ENCODE results near the gene ZNF784.

DNA sequence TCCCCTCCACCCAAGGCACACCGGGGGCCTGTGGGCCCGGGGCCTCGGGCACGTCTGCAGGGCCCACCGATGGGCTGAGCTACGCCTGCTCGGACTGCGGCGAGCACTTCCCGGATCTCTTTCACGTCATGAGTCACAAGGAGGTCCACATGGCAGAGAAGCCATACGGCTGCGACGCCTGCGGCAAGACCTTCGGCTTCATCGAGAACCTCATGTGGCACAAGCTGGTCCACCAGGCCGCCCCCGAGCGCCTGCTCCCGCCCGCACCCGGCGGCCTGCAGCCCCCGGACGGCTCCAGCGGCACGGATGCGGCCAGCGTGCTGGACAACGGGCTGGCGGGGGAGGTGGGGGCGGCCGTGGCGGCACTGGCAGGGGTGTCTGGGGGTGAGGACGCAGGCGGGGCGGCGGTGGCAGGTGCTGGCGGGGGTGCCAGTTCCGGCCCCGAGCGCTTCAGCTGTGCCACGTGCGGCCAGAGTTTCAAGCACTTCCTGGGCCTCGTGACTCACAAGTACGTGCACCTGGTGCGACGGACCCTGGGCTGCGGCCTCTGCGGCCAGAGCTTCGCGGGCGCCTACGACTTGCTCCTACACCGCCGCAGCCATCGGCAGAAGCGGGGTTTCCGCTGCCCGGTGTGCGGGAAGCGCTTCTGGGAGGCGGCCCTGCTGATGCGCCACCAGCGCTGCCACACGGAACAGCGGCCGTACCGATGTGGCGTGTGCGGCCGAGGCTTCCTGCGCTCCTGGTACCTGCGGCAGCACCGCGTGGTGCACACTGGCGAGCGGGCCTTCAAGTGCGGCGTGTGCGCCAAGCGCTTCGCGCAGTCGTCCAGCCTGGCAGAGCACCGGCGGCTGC is 8.6 kb downstream of the ZNF784 start:
- TF ChIP-seq, protein P1, sequence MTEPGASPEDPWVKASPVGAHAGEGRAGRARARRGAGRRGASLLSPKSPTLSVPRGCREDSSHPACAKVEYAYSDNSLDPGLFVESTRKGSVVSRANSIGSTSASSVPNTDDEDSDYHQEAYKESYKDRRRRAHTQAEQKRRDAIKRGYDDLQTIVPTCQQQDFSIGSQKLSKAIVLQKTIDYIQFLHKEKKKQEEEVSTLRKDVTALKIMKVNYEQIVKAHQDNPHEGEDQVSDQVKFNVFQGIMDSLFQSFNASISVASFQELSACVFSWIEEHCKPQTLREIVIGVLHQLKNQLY (CRISPR knock-in tag; IDR thresholded peaks at IDR 0.05) = no peak
- TF ChIP-seq ELF4 (CRISPR knock-in tag; IDR thresholded peaks at IDR 0.05; ENCODE audit: low read depth) (no peak), SP1 (CRISPR knock-in tag; conservative IDR thresholded peaks at IDR 0.05) (no peak), CTCF (IDR thresholded peaks at IDR 0.05) (no peak), NR1H2 (CRISPR knock-in tag; IDR thresholded peaks at IDR 0.05) (no peak), KAT7 (CRISPR knock-in tag; IDR thresholded peaks at IDR 0.05; ENCODE audit: borderline replicate concordance) (no peak), JUN (CRISPR knock-in tag; IDR thresholded peaks at IDR 0.05) (no peak), RELA (CRISPR knock-in tag; IDR thresholded peaks at IDR 0.05; ENCODE audit: borderline replicate concordance) (no peak), ZNF232 (CRISPR knock-in tag; IDR thresholded peaks at IDR 0.05) (no peak), ZNF416 (CRISPR knock-in tag; IDR thresholded peaks at IDR 0.05) (no peak)
- TF ChIP-seq, protein P2, sequence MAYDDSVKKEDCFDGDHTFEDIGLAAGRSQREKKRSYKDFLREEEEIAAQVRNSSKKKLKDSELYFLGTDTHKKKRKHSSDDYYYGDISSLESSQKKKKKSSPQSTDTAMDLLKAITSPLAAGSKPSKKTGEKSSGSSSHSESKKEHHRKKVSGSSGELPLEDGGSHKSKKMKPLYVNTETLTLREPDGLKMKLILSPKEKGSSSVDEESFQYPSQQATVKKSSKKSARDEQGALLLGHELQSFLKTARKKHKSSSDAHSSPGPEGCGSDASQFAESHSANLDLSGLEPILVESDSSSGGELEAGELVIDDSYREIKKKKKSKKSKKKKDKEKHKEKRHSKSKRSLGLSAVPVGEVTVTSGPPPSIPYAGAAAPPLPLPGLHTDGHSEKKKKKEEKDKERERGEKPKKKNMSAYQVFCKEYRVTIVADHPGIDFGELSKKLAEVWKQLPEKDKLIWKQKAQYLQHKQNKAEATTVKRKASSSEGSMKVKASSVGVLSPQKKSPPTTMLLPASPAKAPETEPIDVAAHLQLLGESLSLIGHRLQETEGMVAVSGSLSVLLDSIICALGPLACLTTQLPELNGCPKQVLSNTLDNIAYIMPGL (CRISPR knock-in tag; IDR thresholded peaks at IDR 0.05) = no peak
- TF ChIP-seq, protein P3, sequence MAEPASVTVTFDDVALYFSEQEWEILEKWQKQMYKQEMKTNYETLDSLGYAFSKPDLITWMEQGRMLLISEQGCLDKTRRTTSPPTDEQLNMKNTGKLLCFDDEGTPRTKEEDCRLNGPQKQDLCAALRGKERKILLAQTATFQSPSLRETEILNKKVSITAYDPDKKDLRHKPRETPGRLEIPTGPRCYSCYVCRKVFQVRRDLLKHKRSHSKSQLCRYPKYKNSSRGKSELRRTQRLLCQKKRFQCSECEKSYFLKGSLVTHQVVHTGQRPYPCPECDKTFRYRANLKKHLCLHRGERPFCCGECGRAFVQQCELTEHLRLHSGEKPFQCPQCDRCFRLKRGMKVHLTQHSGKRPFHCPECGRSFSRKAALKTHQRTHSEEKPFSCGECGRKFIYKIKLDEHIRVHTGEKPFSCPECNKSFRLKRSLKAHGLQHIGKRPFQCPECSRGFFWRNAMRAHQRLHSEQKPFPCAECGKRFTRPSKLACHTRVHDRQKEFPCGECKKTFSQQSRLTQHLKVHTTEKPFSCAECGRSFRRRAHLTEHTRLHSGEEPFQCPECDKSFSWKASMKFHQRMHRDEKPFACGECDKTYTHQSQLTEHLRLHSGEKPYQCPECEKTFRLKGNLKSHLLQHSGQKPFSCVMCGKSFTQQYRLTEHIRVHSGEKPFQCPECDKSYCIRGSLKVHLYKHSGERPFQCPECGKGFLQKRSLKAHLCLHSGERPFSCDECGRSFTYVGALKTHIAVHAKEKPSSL (CRISPR knock-in tag; conservative IDR thresholded peaks at IDR 0.05) = no peak
- TF ChIP-seq, protein P4, sequence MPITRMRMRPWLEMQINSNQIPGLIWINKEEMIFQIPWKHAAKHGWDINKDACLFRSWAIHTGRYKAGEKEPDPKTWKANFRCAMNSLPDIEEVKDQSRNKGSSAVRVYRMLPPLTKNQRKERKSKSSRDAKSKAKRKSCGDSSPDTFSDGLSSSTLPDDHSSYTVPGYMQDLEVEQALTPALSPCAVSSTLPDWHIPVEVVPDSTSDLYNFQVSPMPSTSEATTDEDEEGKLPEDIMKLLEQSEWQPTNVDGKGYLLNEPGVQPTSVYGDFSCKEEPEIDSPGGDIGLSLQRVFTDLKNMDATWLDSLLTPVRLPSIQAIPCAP (CRISPR knock-in tag; IDR thresholded peaks at IDR 0.05) = no peak
